ENCODE measurements around the gene F10. TPM values are rescaled to one million over a fixed set of nuclear protein-coding genes. Genes with fewer than 3 reads are reported as not detected.

The F10 gene
- total RNA-seq, 2 experiments from 2014 or later, result not detected

DNA sequence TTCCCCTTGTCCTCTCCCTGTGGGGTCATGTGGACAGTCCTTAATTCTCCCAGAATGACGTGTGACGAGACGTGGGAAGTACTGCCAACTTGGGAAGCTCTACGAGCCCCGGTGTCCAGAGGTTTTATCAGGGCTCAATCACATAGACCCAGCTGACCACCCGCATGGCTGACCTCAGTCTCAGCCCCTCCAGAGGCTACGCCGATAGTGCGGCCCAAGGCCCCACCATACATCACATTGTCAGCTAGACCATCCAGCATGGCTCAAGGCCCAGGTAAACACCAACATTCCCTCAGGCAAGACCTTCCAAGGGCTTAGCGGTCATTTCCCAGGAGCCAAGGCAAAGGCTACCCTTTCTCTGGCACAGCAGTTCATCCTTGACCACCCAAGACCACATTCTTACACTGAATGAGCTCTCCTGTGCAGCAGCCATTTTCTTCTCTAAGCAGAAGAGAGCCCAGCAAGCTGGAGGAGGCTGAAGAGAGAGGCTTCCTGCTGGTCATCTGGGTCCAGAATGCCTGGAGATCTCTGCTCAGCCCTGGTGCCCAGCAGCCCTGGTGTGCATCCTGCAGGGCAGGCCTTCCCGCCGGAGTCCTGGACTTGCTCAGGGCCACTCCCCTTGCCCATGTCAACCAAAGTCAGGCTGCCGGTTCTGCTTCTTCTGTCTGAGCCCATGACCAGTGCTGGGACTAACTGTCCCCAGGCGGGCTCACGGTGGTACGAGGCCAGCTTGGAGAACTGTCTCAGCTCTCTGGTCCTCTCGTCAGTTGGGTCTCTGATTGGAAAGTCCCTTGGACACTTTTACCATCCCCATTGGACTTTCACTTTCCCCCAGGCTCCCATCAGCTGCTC is 7.9 kb upstream of the F10 start:
- H3K36me3 ChIP-seq (ENCODE audit: insufficient read depth, low read length), result no peaks in the 10 kb centered on the region
- no peak overlapping the region for H2AFZ ChIP-seq (ENCODE audit: low read length)
- no peaks in the 10 kb centered on the region for H4K20me1 ChIP-seq (ENCODE audit: insufficient read depth, low read length)
- H3K9me2 ChIP-seq (ENCODE audit: insufficient read depth, low read length), result no peaks in the 10 kb centered on the region
- intact Hi-C loops (cut with micrococcal nuclease; ENCODE audit: unreplicated experiment), result no loop called here
- BruUV-seq (replicated peaks), result no TSS peak
- CTCF ChIA-PET (ENCODE audit: unreplicated experiment), result no interaction called here
- no peaks in the 10 kb centered on the region for H3K79me2 ChIP-seq (ENCODE audit: insufficient read depth, low read depth, low read length)
- H3K4me1 ChIP-seq (ENCODE audit: insufficient read depth, low read length, poor library complexity, severe bottlenecking), result no peaks in the 10 kb centered on the region
- no peak overlapping the region for H3K4me3 ChIP-seq (ENCODE audit: low read depth, low read length, poor library complexity, severe bottlenecking)
- TF ChIP-seq EZH2phosphoT487 (IDR thresholded peaks at IDR 0.05; ENCODE audit: borderline replicate concordance, low read depth, low read length), result no peak
- TF ChIP-seq, protein P1, sequence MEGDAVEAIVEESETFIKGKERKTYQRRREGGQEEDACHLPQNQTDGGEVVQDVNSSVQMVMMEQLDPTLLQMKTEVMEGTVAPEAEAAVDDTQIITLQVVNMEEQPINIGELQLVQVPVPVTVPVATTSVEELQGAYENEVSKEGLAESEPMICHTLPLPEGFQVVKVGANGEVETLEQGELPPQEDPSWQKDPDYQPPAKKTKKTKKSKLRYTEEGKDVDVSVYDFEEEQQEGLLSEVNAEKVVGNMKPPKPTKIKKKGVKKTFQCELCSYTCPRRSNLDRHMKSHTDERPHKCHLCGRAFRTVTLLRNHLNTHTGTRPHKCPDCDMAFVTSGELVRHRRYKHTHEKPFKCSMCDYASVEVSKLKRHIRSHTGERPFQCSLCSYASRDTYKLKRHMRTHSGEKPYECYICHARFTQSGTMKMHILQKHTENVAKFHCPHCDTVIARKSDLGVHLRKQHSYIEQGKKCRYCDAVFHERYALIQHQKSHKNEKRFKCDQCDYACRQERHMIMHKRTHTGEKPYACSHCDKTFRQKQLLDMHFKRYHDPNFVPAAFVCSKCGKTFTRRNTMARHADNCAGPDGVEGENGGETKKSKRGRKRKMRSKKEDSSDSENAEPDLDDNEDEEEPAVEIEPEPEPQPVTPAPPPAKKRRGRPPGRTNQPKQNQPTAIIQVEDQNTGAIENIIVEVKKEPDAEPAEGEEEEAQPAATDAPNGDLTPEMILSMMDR (conservative IDR thresholded peaks at IDR 0.05; ENCODE audit: low read length), result no peak
- H3K9me3 ChIP-seq (ENCODE audit: low read length), result no peaks in the 10 kb centered on the region
- POLR2A ChIA-PET, result no interaction called here
- no peak overlapping the region for H3K4me2 ChIP-seq (ENCODE audit: low read length)
- no peak overlapping the region for H3K27ac ChIP-seq (ENCODE audit: low read depth, low read length, poor library complexity, severe bottlenecking)
- no peak for DNase-seq (ENCODE audit: low spot score)

DNA sequence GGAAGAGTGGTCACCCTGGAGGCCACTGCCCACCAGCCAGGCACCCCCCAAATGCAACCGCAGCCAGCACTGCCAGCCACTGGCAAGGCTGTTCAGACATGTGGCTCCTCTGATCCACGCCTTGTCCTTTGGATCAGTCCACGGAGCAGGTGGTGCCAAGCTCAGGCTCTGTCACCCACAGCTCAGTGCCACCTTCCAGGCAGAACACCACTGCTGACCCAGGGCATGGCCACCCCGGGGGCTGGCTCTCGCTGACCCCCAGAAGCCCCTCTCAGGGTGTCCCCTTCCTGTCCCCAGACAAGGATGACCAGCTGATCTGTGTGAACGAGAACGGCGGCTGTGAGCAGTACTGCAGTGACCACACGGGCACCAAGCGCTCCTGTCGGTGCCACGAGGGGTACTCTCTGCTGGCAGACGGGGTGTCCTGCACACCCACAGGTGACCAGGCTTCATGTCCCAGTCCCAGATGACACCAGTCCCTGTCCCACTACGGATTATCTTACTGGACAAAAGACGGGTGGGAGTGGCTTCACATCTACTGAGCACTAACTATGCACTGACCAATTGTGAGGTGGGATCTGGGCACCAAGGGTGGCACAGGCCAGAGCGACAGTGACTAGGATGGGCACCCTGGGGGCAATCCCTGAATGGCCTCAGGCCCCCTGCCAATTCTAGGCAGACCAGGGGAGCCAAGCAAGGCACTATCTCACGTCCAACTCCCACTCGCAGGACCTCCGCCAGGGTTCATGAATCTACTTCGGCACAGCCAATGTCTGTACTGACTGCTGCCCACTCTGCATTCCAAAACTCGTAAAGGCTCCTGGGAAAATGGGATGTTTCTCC is 7.0 kb upstream of the F10 start:
- H2AFZ ChIP-seq (ENCODE audit: low read length), result no peak overlapping the region
- no peak overlapping the region for H3K27ac ChIP-seq (ENCODE audit: low read depth, low read length, poor library complexity, severe bottlenecking)
- intact Hi-C loops (cut with micrococcal nuclease; ENCODE audit: unreplicated experiment), result no loop called here
- ChIA-PET CTCF (ENCODE audit: unreplicated experiment) (no interaction called here), POLR2A (no interaction called here)
- no peaks in the 10 kb centered on the region for H3K9me2 ChIP-seq (ENCODE audit: insufficient read depth, low read length)
- no peak for TF ChIP-seq EZH2phosphoT487 (IDR thresholded peaks at IDR 0.05; ENCODE audit: borderline replicate concordance, low read depth, low read length)
- TF ChIP-seq, protein P1 (conservative IDR thresholded peaks at IDR 0.05; ENCODE audit: low read length), result no peak
- no TSS peak for BruUV-seq (replicated peaks)
- no peaks in the 10 kb centered on the region for H3K79me2 ChIP-seq (ENCODE audit: insufficient read depth, low read depth, low read length)
- no peaks in the 10 kb centered on the region for H4K20me1 ChIP-seq (ENCODE audit: insufficient read depth, low read length)
- no peaks in the 10 kb centered on the region for H3K9me3 ChIP-seq (ENCODE audit: low read length)
- no peaks in the 10 kb centered on the region for H3K36me3 ChIP-seq (ENCODE audit: insufficient read depth, low read length)
- DNase-seq (ENCODE audit: low spot score), result no peak
- no peak overlapping the region for H3K4me2 ChIP-seq (ENCODE audit: low read length)
- H3K4me3 ChIP-seq (ENCODE audit: low read depth, low read length, poor library complexity, severe bottlenecking), result no peak overlapping the region
- no peaks in the 10 kb centered on the region for H3K4me1 ChIP-seq (ENCODE audit: insufficient read depth, low read length, poor library complexity, severe bottlenecking)

Data from OCI-LY7 (cell line).